ENCODE results near the gene WDR70. TPM values are rescaled to one million over a fixed set of nuclear protein-coding genes. Genes with fewer than 3 reads are reported as not detected.

Gene WDR70
- total RNA-seq, 2 donors from 2014 or later, result 34.2 to 36.1 TPM

- Histone ChIP-seq H3K9me3 (ENCODE audit: control insufficient read depth, low read length) (no peaks in the 10 kb centered on the region), H3K4me1 (ENCODE audit: control insufficient read depth, insufficient read depth, low read length) (no peaks in the 10 kb centered on the region), H3K36me3 (ENCODE audit: control insufficient read depth, insufficient read depth, low read length) (no peaks in the 10 kb centered on the region), H3K9ac (ENCODE audit: extremely low read depth, low read length, poor library complexity, severe bottlenecking) (no peak overlapping the region), H3K27me3 (ENCODE audit: control insufficient read depth, insufficient read depth, low read length, poor library complexity, severe bottlenecking) (no peaks in the 10 kb centered on the region), H3K27ac (ENCODE audit: low read depth, low read length) (no peak overlapping the region), H3K4me3 (ENCODE audit: low read length) (no peak overlapping the region)
- Mint-ChIP-seq H3K27ac (no peak overlapping the region), H3K4me1 (no peaks in the 10 kb centered on the region), H3K27me3 (ENCODE audit: insufficient read depth) (no peaks in the 10 kb centered on the region), H3K36me3 (ENCODE audit: low read depth) (no peaks in the 10 kb centered on the region), H3K4me3 (no peak overlapping the region), H3K9me3 (peaks cover 8% of the 10 kb centered on the region)
- TF ChIP-seq, protein P1, sequence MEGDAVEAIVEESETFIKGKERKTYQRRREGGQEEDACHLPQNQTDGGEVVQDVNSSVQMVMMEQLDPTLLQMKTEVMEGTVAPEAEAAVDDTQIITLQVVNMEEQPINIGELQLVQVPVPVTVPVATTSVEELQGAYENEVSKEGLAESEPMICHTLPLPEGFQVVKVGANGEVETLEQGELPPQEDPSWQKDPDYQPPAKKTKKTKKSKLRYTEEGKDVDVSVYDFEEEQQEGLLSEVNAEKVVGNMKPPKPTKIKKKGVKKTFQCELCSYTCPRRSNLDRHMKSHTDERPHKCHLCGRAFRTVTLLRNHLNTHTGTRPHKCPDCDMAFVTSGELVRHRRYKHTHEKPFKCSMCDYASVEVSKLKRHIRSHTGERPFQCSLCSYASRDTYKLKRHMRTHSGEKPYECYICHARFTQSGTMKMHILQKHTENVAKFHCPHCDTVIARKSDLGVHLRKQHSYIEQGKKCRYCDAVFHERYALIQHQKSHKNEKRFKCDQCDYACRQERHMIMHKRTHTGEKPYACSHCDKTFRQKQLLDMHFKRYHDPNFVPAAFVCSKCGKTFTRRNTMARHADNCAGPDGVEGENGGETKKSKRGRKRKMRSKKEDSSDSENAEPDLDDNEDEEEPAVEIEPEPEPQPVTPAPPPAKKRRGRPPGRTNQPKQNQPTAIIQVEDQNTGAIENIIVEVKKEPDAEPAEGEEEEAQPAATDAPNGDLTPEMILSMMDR (conservative IDR thresholded peaks at IDR 0.05), result no peak
- 95 to 100% methylated on average over 4 of the region's 4 CpGs for WGBS, 2 experiments (ENCODE audit: insufficient coverage in 1 of 2, insufficient read length in 1 of 2)
- no peak for DNase-seq
These were observed 390.0 kb downstream of the WDR70 start for GRCh38 chr5:37769108-37769507.

GRCh38 chr5:37769840-37770239 lies 390.7 kb downstream of the WDR70 start:
- H3K27me3 Mint-ChIP-seq (ENCODE audit: insufficient read depth), result no peaks in the 10 kb centered on the region
- TF ChIP-seq, protein P1 (conservative IDR thresholded peaks at IDR 0.05), result no peak
- Histone ChIP-seq H3K9me3 (ENCODE audit: control insufficient read depth, low read length) (peaks cover 7% of the 10 kb centered on the region), H3K4me1 (ENCODE audit: control insufficient read depth, insufficient read depth, low read length) (no peaks in the 10 kb centered on the region), H3K36me3 (ENCODE audit: control insufficient read depth, insufficient read depth, low read length) (no peaks in the 10 kb centered on the region), H3K27me3 (ENCODE audit: control insufficient read depth, insufficient read depth, low read length, poor library complexity, severe bottlenecking) (no peaks in the 10 kb centered on the region), H3K9ac (ENCODE audit: extremely low read depth, low read length, poor library complexity, severe bottlenecking) (no peak overlapping the region), H3K4me3 (ENCODE audit: low read length) (no peak overlapping the region), H3K27ac (ENCODE audit: low read depth, low read length) (no peak overlapping the region)
- 93 to 100% methylated on average over 1 of the region's 1 CpG for WGBS, 2 experiments (ENCODE audit: insufficient coverage in 1 of 2, insufficient read length in 1 of 2)
- no peak overlapping the region for H3K27ac Mint-ChIP-seq
- no peaks in the 10 kb centered on the region for H3K36me3 Mint-ChIP-seq (ENCODE audit: low read depth)
- H3K4me3 Mint-ChIP-seq, result no peak overlapping the region
- no peak for DNase-seq
- H3K4me1 Mint-ChIP-seq, result no peaks in the 10 kb centered on the region
- peaks cover 9% of the 10 kb centered on the region for H3K9me3 Mint-ChIP-seq

DNA sequence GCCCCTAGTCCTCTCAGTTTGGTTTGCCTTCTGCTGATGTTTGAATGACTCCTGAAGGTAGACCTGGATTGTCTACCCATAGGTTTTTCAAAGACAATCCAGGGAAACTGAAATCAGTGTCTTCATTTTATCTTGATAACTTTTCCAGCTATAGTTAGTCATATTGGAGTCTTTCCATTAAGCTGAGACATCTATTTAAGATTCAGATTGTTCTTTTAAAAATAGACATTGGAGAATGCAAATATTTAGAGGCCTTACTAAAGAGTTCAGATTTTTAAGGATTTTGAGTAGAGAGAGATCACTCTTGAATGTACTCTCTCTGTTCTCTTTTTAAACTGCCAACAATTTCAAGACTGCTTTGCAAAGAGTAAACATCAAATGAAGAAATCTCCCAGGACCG lies 391.7 kb downstream of the WDR70 start:
- H3K4me3 Mint-ChIP-seq, result no peak overlapping the region
- Histone ChIP-seq H3K4me3 (ENCODE audit: low read length) (no peak overlapping the region), H3K27ac (ENCODE audit: low read depth, low read length) (no peak overlapping the region), H3K9ac (ENCODE audit: extremely low read depth, low read length, poor library complexity, severe bottlenecking) (no peak overlapping the region), H3K9me3 (ENCODE audit: control insufficient read depth, low read length) (peaks cover 12% of the 10 kb centered on the region), H3K4me1 (ENCODE audit: control insufficient read depth, insufficient read depth, low read length) (no peaks in the 10 kb centered on the region), H3K27me3 (ENCODE audit: control insufficient read depth, insufficient read depth, low read length, poor library complexity, severe bottlenecking) (no peaks in the 10 kb centered on the region), H3K36me3 (ENCODE audit: control insufficient read depth, insufficient read depth, low read length) (no peaks in the 10 kb centered on the region)
- H3K27ac Mint-ChIP-seq, result no peak overlapping the region
- peaks cover 3% of the 10 kb centered on the region for H3K36me3 Mint-ChIP-seq (ENCODE audit: low read depth)
- 80 to 84% methylated on average over 1 of the region's 1 CpG for WGBS, 2 experiments (ENCODE audit: insufficient coverage in 1 of 2, insufficient read length in 1 of 2)
- no peaks in the 10 kb centered on the region for H3K4me1 Mint-ChIP-seq
- peaks cover 17% of the 10 kb centered on the region for H3K9me3 Mint-ChIP-seq
- TF ChIP-seq, protein P1 (conservative IDR thresholded peaks at IDR 0.05), result no peak
- no peaks in the 10 kb centered on the region for H3K27me3 Mint-ChIP-seq (ENCODE audit: insufficient read depth)
- no peak for DNase-seq
